ENCODE results near the gene PAPOLA.

DNA sequence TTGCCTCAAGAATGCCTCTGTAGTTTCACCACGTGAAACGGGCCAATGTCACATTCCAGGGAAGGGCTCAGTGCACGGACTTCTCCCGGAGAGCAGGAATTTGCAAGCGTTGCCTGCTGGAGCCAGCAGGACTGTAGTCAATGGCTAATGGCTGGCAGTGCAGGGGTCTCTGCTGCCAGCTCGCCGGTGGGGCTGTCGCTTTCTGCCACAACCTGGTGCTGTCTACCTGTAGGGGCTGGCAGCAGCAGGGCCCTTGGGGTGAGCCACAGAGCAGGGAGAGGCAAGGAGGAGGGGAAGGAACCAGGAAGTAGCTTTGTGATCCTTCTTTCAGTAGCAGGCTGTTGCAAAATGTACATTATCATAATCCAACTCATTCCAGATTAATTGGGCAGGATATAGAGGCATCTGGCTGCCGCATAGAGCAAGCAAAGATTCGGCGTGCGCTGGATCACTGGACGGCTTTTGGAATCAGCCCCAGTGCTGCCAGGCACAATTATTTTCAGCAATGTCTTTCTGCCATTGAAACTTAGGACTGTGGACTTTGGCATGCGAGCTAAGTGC lies 114.1 kb downstream of the PAPOLA start:
- no peak for TF ChIP-seq POLR2A (IDR thresholded peaks at IDR 0.05)
- TF ChIP-seq, protein P1, sequence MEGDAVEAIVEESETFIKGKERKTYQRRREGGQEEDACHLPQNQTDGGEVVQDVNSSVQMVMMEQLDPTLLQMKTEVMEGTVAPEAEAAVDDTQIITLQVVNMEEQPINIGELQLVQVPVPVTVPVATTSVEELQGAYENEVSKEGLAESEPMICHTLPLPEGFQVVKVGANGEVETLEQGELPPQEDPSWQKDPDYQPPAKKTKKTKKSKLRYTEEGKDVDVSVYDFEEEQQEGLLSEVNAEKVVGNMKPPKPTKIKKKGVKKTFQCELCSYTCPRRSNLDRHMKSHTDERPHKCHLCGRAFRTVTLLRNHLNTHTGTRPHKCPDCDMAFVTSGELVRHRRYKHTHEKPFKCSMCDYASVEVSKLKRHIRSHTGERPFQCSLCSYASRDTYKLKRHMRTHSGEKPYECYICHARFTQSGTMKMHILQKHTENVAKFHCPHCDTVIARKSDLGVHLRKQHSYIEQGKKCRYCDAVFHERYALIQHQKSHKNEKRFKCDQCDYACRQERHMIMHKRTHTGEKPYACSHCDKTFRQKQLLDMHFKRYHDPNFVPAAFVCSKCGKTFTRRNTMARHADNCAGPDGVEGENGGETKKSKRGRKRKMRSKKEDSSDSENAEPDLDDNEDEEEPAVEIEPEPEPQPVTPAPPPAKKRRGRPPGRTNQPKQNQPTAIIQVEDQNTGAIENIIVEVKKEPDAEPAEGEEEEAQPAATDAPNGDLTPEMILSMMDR (IDR thresholded peaks at IDR 0.05) = no peak
